Muscle layer of colon (tissue), 2 donors: Measurements from ENCODE around the gene POLA1.

Experiments
- H3K27ac ChIP-seq: one replicate; pipeline ENCODE4 v1.7.0; 2013; ENCODE audit warnings: low read depth, mild to moderate bottlenecking, low read length, moderate library complexity
- H3K27me3 ChIP-seq, 2 donors: one replicate each; pipeline ENCODE4 v1.7.0; 2013; ENCODE audit warnings: low read length in 2 of 2, mild to moderate bottlenecking in 2 of 2; ENCODE audit not compliant: insufficient read depth in 2 of 2, control insufficient read depth in 1 of 2
- H3K36me3 ChIP-seq: one replicate; pipeline ENCODE4 v1.7.0; 2013; ENCODE audit warnings: mild to moderate bottlenecking, low read length; ENCODE audit not compliant: insufficient read depth
- H3K4me1 ChIP-seq: one replicate; pipeline ENCODE4 v1.7.0; 2013; ENCODE audit warnings: mild to moderate bottlenecking, low read length; ENCODE audit not compliant: insufficient read depth
- H3K4me3 ChIP-seq, 2 donors: one replicate each; pipeline ENCODE4 v1.7.0; 2013; ENCODE audit warnings: low read length in 2 of 2, low read depth in 1 of 2, mild to moderate bottlenecking in 1 of 2, moderate library complexity in 1 of 2
- H3K9ac ChIP-seq: one replicate; pipeline ENCODE4 v1.7.0; 2013; ENCODE audit warnings: low read length
- H3K9me3 ChIP-seq: one replicate; pipeline ENCODE4 v1.7.0; 2013; ENCODE audit warnings: mild to moderate bottlenecking, low read length
- donor health status: abdominal sarcoma.
- donor health status: Adenocarcinoma of cecum.

The POLA1 gene

DNA sequence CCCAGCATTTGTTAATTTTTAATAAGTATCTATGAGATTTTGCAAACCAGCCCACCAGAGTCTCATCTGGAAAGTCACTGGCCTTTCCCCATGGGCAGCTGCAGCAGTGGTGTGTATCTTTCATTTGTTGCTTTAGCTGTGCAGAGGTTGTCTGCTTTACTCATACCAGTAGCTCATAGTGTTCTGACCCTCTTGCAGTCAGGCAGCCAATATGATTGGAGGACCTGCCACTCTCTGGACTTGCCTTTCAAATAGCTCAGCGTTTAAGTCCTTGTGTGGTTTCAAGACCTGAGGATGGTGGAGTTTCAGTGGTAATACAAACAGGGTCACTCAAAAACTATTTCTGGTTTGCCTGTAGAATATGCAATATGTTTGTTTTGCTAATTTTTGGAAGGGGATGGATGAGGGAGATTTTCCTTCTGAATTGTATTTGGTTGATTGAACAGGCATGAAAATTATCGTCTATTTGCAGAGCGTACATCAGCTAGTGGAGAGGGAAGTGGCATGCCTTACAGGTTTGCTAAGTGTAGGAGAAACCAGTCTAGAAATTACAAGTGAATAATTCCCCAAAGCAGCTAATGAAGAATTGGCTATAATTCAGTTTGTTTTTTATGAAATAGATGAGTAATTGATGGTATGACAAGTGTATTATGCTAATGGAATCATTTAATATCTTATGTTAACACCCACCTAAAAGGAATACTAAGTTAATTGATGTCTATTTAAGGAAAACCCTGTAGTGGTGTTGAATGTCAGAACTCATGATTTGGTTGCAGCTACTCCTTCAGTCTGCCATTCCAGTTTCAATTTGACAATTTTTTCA is 8.9 kb downstream of the POLA1 start:
- H3K4me1 ChIP-seq = no peaks in the 10 kb centered on the region
- no peak overlapping the region for H3K9ac ChIP-seq
- no peak overlapping the region for H3K27ac ChIP-seq
- no peaks in the 10 kb centered on the region for H3K9me3 ChIP-seq
- H3K27me3 ChIP-seq = no peaks in the 10 kb centered on the region
- H3K36me3 ChIP-seq = peaks cover 4% of the 10 kb centered on the region
- no peak overlapping the region for H3K4me3 ChIP-seq

DNA sequence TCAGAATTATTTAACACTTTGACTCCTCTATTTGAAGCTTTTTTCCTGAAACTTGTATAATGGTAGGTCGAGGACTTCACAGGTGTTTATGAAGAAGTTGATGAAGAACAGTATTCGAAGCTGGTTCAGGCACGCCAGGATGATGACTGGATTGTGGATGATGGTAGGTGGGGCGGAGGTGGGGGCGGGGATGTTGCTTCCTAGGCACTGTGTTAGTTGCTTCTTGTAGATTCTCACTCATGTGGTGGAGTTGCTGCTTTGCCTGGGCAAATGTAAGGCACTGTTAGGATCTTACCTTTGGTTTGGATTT is 9.4 kb downstream of the POLA1 start:
- H3K9ac ChIP-seq = no peak overlapping the region
- H3K27ac ChIP-seq = no peak overlapping the region
- no peaks in the 10 kb centered on the region for H3K4me1 ChIP-seq
- peaks cover 4% of the 10 kb centered on the region for H3K36me3 ChIP-seq
- no peaks in the 10 kb centered on the region for H3K27me3 ChIP-seq
- H3K9me3 ChIP-seq = no peaks in the 10 kb centered on the region
- no peak overlapping the region for H3K4me3 ChIP-seq

DNA sequence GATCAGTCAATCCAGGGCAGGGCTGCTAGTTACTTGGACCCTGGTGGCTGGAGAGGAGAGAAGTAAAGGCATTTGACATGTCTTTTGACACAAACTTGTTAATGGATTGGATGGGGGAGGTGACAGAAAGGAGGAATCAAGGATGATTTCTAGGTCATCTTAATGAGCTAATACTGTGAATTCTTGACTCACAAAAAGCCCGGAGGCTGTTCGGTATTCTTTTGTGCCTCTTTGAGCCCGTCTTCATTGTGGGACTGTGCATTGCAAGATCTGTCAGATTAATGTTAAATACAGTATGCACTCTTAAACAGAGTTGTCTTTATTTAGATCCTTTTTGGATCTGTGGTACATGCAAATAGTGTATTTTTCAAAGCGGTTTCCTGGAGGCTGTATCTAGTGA is 25.1 kb downstream of the POLA1 start:
- no peak overlapping the region for H3K4me3 ChIP-seq
- no peak overlapping the region for H3K9ac ChIP-seq
- H3K9me3 ChIP-seq = no peaks in the 10 kb centered on the region
- no peaks in the 10 kb centered on the region for H3K36me3 ChIP-seq
- H3K27me3 ChIP-seq = no peaks in the 10 kb centered on the region
- H3K27ac ChIP-seq = no peak overlapping the region
- H3K4me1 ChIP-seq = no peaks in the 10 kb centered on the region

DNA sequence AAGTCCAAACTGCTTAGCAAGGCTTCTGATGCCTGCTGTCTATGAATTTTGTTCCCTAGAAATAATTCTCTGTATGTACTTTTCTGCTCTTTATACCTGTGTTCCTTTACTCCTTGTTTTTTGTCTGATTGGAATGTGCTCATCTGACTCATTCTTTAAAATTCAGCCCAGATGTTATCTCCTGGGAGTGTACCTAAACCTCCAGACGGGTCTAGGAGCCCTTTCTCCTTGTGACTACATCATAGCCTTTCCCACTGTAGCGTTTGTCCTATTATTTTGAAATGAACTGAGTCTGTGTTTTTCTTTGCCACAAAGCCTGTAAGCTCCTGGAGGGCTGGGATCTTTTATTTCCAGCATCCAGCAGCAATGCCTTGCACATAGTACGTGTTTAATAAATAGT is 26.3 kb downstream of the POLA1 start:
- H3K27ac ChIP-seq = no peak overlapping the region
- no peak overlapping the region for H3K9ac ChIP-seq
- no peaks in the 10 kb centered on the region for H3K9me3 ChIP-seq
- no peak overlapping the region for H3K4me3 ChIP-seq
- no peaks in the 10 kb centered on the region for H3K27me3 ChIP-seq
- no peaks in the 10 kb centered on the region for H3K36me3 ChIP-seq
- no peaks in the 10 kb centered on the region for H3K4me1 ChIP-seq

DNA sequence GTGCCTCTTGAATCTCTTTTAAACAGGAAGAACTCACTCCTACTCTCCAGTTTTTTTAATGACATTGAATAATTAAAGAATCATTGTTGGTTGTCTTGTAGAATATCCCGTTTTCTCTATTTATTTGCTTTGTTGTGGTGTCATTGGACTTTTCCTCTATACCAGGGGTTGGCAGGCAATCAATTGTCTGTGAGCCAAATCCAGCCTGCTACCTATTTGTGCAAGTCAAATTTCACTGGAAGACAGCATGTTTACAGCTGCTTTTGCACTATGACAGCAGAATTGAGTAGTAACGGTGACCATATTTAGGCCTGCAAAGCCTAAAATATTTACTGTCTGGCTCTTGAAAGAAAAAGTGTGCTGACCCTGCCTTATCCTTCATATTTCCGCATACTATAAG is 34.8 kb downstream of the POLA1 start:
- H3K4me1 ChIP-seq = no peaks in the 10 kb centered on the region
- no peak overlapping the region for H3K4me3 ChIP-seq
- no peaks in the 10 kb centered on the region for H3K36me3 ChIP-seq
- H3K9me3 ChIP-seq = no peaks in the 10 kb centered on the region
- no peak overlapping the region for H3K27ac ChIP-seq
- H3K27me3 ChIP-seq = no peaks in the 10 kb centered on the region
- H3K9ac ChIP-seq = no peak overlapping the region

DNA sequence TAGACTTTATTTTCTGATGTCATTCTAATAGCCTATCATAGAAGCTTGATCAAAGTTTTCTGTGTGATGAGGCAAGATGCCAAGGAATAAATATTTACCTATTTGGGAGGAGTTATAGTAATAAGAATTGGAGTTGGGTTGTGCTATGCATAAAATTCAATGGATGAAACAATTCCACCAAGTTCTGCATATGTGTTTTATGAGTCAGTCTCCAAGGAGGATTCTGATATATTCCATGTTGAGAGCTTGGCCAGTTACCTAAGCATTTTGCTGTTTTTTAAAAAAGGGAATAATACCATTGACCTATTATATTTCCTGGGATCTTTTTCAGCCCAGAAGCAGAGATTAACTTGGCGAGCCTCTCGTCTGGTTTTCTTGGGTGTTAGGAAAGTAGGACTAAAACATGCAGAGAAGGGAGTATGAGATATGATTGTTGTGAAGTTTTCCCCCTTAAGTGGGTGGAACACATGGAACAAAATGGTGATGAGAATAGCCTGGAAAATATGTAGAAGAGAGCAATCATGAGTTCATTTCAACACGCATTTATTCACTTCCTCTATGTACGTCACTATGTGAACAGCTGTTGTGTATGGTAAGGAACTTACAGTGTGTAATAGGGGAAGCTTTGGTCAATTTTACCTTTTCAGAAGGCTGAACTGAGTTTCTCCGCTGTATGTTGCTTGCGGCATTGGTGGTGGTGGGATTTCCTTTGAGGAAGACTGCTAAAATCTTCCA is 39.2 kb downstream of the POLA1 start:
- H3K4me3 ChIP-seq = no peak overlapping the region
- H3K27me3 ChIP-seq = no peaks in the 10 kb centered on the region
- no peaks in the 10 kb centered on the region for H3K9me3 ChIP-seq
- H3K36me3 ChIP-seq = no peaks in the 10 kb centered on the region
- H3K4me1 ChIP-seq = no peaks in the 10 kb centered on the region
- no peak overlapping the region for H3K9ac ChIP-seq
- H3K27ac ChIP-seq = no peak overlapping the region

DNA sequence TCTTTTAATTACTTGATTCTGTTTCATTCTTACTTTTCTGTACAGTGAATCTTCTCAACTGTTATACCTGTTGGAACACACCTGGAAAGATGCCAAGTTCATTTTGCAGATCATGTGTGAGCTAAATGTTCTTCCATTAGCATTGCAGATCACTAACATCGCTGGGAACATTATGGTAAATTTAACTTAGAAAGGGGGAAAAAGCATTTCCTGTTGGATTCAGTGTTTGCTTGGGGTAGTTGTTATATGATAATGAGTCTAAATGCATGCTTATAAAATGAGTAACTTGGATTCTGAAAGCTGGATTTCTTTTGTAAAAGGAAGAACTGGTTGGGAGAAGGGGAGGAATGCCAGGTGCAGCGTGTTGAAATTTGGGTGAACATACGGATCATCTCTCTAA is 47.6 kb downstream of the POLA1 start:
- H3K9me3 ChIP-seq = no peaks in the 10 kb centered on the region
- peaks cover 9% of the 10 kb centered on the region for H3K36me3 ChIP-seq
- no peak overlapping the region for H3K27ac ChIP-seq
- H3K27me3 ChIP-seq = no peaks in the 10 kb centered on the region
- H3K4me3 ChIP-seq = no peak overlapping the region
- H3K4me1 ChIP-seq = no peaks in the 10 kb centered on the region
- no peak overlapping the region for H3K9ac ChIP-seq

DNA sequence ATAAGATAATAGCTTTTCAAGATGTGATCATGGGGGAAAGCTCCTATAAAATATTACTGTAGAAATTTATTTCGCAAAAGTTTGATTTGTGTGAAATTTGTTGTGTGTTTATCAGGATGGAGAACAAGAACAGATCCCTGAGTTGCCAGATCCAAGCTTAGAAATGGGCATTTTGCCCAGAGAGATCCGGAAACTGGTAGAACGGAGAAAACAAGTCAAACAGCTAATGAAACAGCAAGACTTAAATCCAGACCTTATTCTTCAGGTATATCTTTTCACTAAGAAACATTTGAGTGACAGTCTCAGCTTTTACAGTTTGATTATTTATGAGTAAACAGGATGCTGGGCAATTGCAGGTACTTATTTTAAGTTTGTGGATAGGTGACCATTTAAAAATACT is 54.5 kb downstream of the POLA1 start:
- Histone ChIP-seq H3K9ac (no peak overlapping the region), H3K4me3 (no peak overlapping the region), H3K9me3 (no peaks in the 10 kb centered on the region), H3K27ac (no peak overlapping the region), H3K27me3 (no peaks in the 10 kb centered on the region), H3K4me1 (no peaks in the 10 kb centered on the region), H3K36me3 (peaks cover 6% of the 10 kb centered on the region)

DNA sequence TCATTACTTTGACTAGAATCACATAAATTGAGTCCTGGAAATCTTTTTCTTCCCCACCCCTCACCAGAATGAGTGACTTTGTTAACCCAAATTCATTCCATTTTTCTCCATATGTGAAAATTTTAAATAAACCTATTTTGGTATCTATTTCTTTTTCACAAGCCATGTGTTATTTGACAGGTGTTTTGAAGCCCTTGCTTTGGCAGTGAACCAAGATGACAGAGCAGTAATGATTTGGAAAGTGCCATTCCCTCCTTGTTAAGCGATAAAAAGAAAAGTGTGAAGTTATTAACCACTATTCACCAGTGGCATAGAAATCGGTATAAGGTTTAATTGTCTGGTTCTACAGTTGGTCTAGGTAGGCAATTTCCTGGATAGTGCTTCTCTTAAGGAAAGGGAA is 66.1 kb downstream of the POLA1 start:
- Histone ChIP-seq H3K36me3 (no peaks in the 10 kb centered on the region), H3K9ac (no peak overlapping the region), H3K4me3 (no peak overlapping the region), H3K27me3 (no peaks in the 10 kb centered on the region), H3K27ac (no peak overlapping the region), H3K4me1 (peaks cover 5% of the 10 kb centered on the region), H3K9me3 (no peaks in the 10 kb centered on the region)

DNA sequence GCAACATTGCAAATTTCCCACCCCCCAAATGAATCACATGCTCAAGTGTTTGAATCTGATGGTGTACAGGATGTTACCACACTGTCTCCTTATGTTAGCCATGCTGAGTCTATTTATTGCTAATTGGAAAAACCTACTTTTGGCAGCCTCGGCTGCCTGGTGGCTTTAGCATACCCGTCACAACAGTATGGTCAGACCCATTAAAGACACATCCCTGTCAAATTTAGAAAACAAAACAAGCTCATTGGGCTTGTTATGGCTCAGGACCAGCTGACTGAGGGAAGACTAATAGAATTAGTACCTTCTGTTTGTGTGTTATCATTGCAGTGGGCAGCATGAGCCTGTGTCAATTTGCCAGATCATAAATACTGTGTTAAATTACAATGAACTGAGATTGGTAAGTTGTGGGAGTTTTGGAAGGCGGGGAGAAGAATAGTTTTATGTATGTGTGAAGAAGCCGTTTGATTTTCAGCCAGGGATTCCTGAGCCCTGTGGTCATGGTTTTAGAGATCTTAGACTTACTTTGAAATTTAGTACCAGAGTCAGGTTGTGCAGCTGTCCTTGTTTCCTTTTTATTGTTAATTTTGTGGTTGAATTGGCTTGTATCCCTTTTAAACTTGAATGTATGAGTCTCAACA is 66.8 kb downstream of the POLA1 start:
- no peak overlapping the region for H3K27ac ChIP-seq
- H3K4me1 ChIP-seq = peaks cover 5% of the 10 kb centered on the region
- no peaks in the 10 kb centered on the region for H3K36me3 ChIP-seq
- no peaks in the 10 kb centered on the region for H3K9me3 ChIP-seq
- no peak overlapping the region for H3K4me3 ChIP-seq
- H3K27me3 ChIP-seq = no peaks in the 10 kb centered on the region
- H3K9ac ChIP-seq = no peak overlapping the region

DNA sequence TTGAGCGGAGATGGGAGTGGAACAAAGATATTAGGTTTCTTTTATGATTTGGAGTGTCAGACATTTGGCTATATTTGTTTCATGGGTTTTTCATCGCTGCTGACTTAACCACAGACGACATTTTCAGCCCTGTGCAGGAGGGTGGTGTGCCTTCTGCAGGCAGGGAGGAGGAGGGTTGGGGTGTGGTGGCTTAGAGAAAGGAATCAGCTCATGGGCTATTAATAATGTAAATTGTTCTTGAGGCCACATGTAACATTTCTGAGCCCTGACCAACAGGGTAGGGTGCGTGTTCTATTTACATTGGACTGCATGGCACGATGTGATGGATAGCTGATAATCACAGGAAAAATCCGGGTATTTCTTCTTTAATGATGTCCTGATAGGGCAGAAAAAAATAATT is 67.6 kb downstream of the POLA1 start:
- no peak overlapping the region for H3K27ac ChIP-seq
- H3K4me1 ChIP-seq = peaks cover 5% of the 10 kb centered on the region

More for the DNA sequence above, 67.6 kb downstream of the POLA1 start:
- H3K9me3 ChIP-seq = no peaks in the 10 kb centered on the region
- H3K36me3 ChIP-seq = no peaks in the 10 kb centered on the region
- H3K4me3 ChIP-seq = no peak overlapping the region
- H3K9ac ChIP-seq = no peak overlapping the region
- no peaks in the 10 kb centered on the region for H3K27me3 ChIP-seq
